ENCODE measurements around the gene TANGO2. TPM values are rescaled to one million over a fixed set of nuclear protein-coding genes. Genes with fewer than 3 reads are reported as not detected.

Gene TANGO2
- total RNA-seq, 1 donor from 2014 or later = 46.8 TPM

GRCh38 chr22:19994851-19995610 lies 25.9 kb upstream of the TANGO2 start:
- DNase-seq (ENCODE audit: low read depth in 2 of 2) = no peak

DNA sequence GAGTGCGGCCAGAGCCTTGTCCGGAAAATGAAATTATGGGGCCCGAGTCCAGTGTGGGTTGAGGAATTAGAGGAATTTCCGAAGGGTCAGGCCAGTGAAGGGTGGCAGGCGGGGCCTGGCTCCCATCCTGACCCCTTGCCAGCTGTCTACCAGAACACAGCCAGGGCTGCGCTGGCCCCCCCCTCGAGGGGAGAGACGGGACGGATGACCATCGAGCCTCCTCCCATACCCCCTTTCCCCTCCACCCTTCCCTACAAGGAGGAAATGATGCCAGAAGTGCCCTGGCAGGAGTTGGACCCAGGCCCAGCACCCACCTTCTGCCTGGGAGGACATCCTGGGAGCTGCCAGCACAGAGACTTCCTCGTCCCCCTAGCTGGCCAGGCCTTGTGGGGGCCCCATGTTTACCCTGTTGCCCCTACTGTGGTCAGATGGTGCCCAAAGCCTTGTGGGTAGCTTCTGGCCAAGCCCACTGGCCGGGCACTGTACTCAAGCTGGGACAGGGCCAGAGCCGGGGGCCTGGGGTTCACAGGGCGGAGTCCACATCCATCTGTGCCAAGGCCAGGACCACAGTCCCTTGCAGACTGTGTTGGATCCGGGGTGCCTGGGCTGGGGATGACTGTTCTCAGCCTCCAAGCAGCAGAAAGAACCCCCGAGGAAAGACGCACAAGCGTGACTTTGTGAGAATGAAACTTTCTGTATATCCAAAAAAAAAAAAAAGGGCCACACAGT lies 25.1 kb upstream of the TANGO2 start:
- peak in 1 of 2 donors; percentile 59 for DNase-seq (ENCODE audit: low read depth in 2 of 2)

DNA sequence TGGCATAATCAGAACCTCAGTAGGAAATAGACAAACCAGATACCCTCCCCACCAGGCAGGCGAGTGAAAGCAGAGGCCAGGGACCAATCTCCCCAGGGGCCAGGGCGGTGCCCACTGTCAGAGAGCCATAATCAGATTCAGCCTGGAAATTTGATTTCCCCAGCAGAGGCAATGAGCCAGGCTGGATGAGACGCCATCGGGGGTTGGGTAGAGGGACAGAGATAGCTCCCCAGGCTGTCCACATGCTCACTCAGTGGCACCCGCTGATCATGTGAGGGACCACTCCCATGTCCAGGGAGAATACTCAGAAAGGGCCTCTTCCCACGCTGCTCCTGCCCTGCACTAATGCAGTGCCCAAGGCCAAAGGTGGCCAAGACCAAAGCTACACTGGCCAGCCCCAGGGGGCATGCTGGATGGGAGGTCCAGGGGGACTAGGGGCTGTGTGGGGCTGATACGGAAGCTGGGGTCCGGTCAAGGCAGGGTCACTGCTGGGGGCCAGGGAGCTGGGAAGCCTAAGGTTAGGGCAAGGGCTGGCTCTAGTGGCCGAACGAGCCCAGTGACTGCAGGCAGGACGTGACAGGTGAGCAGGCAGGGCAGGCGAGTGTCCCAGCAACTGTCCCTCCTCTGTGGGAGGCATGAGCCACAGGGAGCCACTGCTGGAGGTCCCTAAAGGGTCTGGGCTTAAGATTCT lies 24.1 kb upstream of the TANGO2 start:
- no peak for DNase-seq (ENCODE audit: low read depth in 2 of 2)

- no peak for DNase-seq (ENCODE audit: low read depth in 2 of 2)
These were observed 23.2 kb upstream of the TANGO2 start for GRCh38 chr22:19997561-19998231.

DNA sequence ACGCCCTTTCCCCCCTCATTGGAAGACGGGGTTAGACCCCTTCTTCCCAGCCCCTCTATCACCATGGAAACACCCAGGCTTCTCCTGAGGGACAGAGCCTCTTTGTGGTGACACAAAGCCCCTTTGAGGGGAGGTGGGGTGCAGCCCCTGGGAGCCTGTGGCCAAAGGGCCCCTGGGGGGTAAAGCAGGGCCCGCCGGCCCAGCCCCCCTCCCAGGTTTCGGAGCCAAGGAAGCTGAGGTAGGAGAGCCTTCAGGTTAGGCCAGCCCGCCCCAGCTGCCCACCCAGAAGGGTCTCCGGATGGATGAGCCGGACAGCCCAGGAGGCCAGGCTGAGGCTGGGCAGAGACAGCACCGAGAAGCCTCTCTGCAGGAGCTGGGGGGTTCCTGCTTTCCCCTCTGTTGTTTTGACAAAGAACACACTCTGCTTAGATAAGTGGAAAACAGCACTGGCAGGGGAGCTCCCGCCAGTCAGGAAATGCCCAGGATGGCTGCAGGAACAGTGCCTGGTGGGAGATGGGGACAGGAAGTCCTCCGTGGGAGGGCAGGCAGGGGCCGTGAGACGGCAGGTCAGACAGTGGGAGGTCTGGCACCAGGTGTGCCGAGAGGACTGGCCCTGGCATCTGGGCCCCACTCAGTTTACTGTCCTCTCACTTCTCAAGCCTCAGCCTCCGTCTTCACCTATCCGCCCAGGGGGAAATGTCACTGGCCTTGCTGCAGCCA lies 22.5 kb upstream of the TANGO2 start:
- peak in 1 of 2 donors; percentile 72 for DNase-seq (ENCODE audit: low read depth in 2 of 2)

- no peak for DNase-seq (ENCODE audit: low read depth in 2 of 2)
These were observed 21.7 kb upstream of the TANGO2 start for GRCh38 chr22:19998991-19999820.

- peak in 1 of 2 donors; percentile 30 for DNase-seq (ENCODE audit: low read depth in 2 of 2)
These were observed 20.4 kb upstream of the TANGO2 start for GRCh38 chr22:20000246-20001081.

DNA sequence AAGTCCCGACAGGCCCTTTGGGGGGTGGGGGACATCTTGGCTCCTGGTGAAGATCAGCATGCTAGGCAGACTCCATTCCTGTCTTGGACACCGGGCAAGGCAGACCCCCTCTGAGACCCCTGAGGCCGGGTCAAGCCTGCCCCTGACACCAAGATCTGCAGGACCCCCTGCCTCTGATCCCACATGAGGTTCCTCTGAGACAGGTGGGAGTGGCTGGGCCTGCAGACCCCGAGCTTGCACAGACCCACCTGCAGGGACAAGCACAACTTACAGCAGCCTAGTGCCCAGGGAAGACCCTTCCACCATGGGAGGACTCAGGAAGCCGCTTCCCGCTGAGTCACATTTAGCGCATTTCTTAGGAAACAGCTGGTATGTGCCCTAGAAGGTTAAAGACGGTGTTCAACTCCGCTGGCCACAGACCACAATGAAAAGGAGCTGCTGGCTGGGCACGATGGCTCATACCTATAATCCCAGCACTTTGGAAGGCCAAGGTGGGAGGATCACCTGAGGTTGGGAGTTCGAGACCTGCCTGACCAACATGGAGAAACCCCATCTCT lies 19.8 kb upstream of the TANGO2 start:
- DNase-seq (ENCODE audit: low read depth in 2 of 2) = peak; percentile 48 to 95

DNA sequence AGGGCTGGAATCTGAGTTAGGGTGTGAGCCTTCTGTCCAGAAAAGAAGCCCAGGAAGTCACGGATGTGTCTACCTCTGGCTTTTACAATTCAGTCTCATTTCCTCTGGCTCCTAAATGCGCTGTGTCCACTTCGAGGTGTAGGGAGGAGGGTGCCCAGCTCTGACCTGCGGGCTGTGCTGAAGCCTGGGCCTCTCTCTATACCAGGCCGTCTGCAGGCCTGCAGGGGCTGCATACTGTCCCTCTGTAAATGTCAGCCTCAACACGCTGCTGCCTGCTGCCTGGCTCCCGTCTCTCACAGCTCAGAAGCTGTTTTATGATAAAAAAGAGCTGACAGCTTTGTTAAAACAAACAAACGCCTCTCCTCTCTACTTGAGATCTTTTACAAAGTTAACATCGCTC lies 18.8 kb upstream of the TANGO2 start:
- DNase-seq (ENCODE audit: low read depth in 2 of 2) = no peak

GRCh38 chr22:20002636-20003035 lies 18.3 kb upstream of the TANGO2 start:
- DNase-seq (ENCODE audit: low read depth in 2 of 2) = no peak

DNA sequence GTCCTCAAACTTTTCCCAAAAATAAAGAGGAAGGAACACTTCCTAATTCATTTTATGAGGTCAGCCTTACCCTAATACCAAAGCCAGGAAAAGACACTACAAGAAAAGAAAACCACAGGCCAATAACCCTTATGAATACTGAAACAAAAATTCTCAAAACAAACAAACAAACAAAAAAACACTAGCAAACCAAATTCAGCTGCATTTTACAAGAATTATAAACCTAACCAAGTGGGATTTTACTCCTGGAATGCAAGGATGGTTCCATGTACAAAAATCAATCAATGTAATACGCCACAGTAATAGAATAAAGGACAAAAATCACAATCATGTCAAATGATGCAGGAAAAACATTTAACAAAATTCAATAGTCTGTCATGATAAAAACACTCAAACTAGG lies 17.6 kb upstream of the TANGO2 start:
- DNase-seq (ENCODE audit: low read depth in 2 of 2) = no peak

GRCh38 chr22:20004464-20004863 lies 16.4 kb upstream of the TANGO2 start:
- DNase-seq (ENCODE audit: low read depth in 2 of 2) = no peak

GRCh38 chr22:20008221-20008995 lies 12.5 kb upstream of the TANGO2 start:
- DNase-seq (ENCODE audit: low read depth in 2 of 2) = no peak

DNA sequence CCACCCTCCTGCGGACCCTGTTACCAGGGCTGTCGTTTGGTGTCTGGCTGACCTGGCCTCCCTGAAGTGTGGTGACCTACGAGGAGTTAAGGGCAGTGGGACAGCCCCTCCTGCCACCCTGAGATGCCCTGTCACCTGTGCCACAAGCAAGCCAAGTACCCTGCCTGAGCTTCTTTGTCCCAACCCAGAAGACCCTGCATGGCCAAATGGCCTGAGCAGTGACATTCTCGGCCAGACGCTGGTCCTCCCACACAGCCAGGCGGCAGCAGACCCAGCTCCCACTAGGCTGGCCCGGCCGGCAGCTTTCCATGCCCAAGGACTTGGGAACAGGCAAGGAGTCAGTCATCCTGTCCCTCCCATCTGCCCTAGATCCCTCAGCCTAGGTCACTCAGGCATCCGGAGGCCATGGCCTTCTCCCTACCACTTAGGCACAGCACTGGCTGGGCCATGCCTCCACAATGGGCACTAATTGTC lies 11.9 kb upstream of the TANGO2 start:
- DNase-seq (ENCODE audit: low read depth in 2 of 2) = no peak

- DNase-seq (ENCODE audit: low read depth in 2 of 2) = no peak
These were observed 11.2 kb upstream of the TANGO2 start for GRCh38 chr22:20009582-20010306.

GRCh38 chr22:20010307-20011122 lies 10.4 kb upstream of the TANGO2 start:
- no peak for DNase-seq (ENCODE audit: low read depth in 2 of 2)
